ENCODE measurements around the gene GAST.

Gene GAST

GRCh38 chr17:41736983-41737679, 25.0 kb downstream of the GAST start:
- H3K27ac ChIP-seq: no peak overlapping the region
- peaks cover 0 to 27% (median 13%) of the 10 kb centered on the region in 4 donors for H3K4me1 ChIP-seq
- no peak for TF ChIP-seq CTCF (IDR thresholded peaks at IDR 0.05)
- no peak overlapping the region for H3K4me3 ChIP-seq
- no peak for DNase-seq
- peaks cover 4 to 65% of the 10 kb centered on the region in 2 donors for H3K27me3 ChIP-seq
- no peaks in the 10 kb centered on the region for H3K36me3 ChIP-seq
- intact Hi-C loops (cut with DNase I; ENCODE audit: low total_unique reads): loop anchor here (10.0 kb wide), 1 partner anchor 148 kb away; no protein-coding TSS in a partner anchor
- no peaks in the 10 kb centered on the region for H3K9me3 ChIP-seq

- H3K4me1 ChIP-seq: peaks cover 0 to 27% (median 13%) of the 10 kb centered on the region in 4 donors
- H3K27me3 ChIP-seq: peaks cover 4 to 60% of the 10 kb centered on the region in 2 donors
- no peaks in the 10 kb centered on the region for H3K36me3 ChIP-seq
- no peak for TF ChIP-seq CTCF (IDR thresholded peaks at IDR 0.05)
- no peak for DNase-seq
- no peaks in the 10 kb centered on the region for H3K9me3 ChIP-seq
- no peak overlapping the region for H3K4me3 ChIP-seq
- intact Hi-C loops (cut with DNase I; ENCODE audit: low total_unique reads): loop anchor here (1.0 to 10.0 kb wide), 2 partner anchors 64 to 147 kb away; no protein-coding TSS in a partner anchor
- no peak overlapping the region for H3K27ac ChIP-seq
Measured at GRCh38 chr17:41737680-41738023, 25.5 kb downstream of the GAST start.

GRCh38 chr17:41738077-41738800, 26.1 kb downstream of the GAST start:
- intact Hi-C loops (cut with DNase I; ENCODE audit: low total_unique reads): loop anchor here (1.0 to 10.0 kb wide), 2 partner anchors 63 to 147 kb away; no protein-coding TSS in a partner anchor
- peak; percentile 98 for TF ChIP-seq CTCF (IDR thresholded peaks at IDR 0.05)
- no peak overlapping the region for H3K4me3 ChIP-seq
- no peaks in the 10 kb centered on the region for H3K36me3 ChIP-seq
- DNase-seq: peak; percentile 71 to 81
- no peaks in the 10 kb centered on the region for H3K9me3 ChIP-seq
- peaks cover 4 to 54% of the 10 kb centered on the region in 2 donors for H3K27me3 ChIP-seq
- H3K27ac ChIP-seq: no peak overlapping the region
- H3K4me1 ChIP-seq: peaks cover 0 to 27% (median 13%) of the 10 kb centered on the region in 4 donors

- peaks cover 4 to 49% of the 10 kb centered on the region in 2 donors for H3K27me3 ChIP-seq
- H3K36me3 ChIP-seq: no peaks in the 10 kb centered on the region
- H3K27ac ChIP-seq: no peak overlapping the region
- TF ChIP-seq CTCF (IDR thresholded peaks at IDR 0.05): no peak
- H3K9me3 ChIP-seq: no peaks in the 10 kb centered on the region
- no peak overlapping the region for H3K4me3 ChIP-seq
- intact Hi-C loops (cut with DNase I; ENCODE audit: low total_unique reads): loop anchor here (1.0 to 10.0 kb wide), 2 partner anchors 63 to 146 kb away; no protein-coding TSS in a partner anchor
- no peak for DNase-seq
- peaks cover 0 to 25% (median 12%) of the 10 kb centered on the region in 4 donors for H3K4me1 ChIP-seq
Measured at GRCh38 chr17:41738801-41739112, 26.6 kb downstream of the GAST start.

GRCh38 chr17:41739661-41740352, 27.7 kb downstream of the GAST start:
- intact Hi-C loops (cut with DNase I; ENCODE audit: low total_unique reads): loop anchor here (10.0 kb wide), 1 partner anchor 145 kb away; no protein-coding TSS in a partner anchor
- H3K36me3 ChIP-seq: no peaks in the 10 kb centered on the region
- H3K27ac ChIP-seq: no peak overlapping the region
- H3K4me1 ChIP-seq: peaks cover 0 to 15% (median 3%) of the 10 kb centered on the region in 4 donors
- no peak overlapping the region for H3K4me3 ChIP-seq
- H3K9me3 ChIP-seq: no peaks in the 10 kb centered on the region
- TF ChIP-seq CTCF (IDR thresholded peaks at IDR 0.05): no peak
- H3K27me3 ChIP-seq: peaks cover 3 to 38% of the 10 kb centered on the region in 2 donors
- no peak for DNase-seq
